ENCODE measurements around the gene ATXN8OS.

The ATXN8OS gene

DNA sequence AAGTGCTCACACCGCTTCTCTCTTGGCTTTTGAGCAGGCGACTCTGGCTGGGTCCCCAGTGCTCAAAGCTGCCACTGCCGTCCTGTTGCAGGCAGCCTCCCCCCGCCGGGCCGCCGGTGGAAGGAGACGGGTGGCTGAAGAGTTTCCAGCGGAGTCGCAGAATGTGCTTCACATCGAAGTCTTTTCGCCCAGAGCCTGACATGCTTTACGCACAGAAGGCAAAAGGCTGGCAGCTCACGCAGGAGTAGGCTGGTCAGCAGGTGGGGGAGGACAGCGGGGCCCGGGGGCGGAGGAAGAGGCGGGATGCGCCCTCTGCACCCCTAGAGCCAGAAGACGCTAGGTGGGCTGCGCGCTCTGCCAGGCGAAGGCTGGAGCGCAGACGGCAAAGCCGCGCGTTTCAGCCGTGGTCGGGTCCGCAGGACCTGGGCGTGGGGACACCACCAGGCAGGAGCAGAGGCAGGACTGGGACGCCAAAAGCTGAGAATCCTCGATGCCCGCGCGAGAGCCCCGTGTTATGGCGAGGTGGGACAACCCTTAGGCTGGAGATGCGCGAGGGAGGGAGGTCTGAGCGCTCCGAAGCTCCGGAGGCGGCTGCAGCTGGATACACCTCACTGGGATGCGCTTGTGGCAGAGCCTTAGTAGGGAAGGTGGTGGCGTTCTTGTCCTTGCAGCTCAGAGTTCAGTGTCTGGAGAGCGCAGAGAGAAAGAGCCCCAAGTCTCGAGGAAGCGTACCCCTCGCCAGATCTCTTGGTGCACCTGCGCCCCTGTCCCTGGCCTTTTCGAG is at the start of gene ATXN8OS:
ATXN8OS (plus strand) TSS at position 329 of the 784 bp plus-strand sequence.
- Histone ChIP-seq H4K20me1 (ENCODE audit: insufficient read depth) (no peaks in the 10 kb centered on the region), H2AFZ (ENCODE audit: low read depth) (no peak within 1 kb of the TSS), H3K9ac (no peak within 1 kb of the TSS), H3K4me2 (no peak within 1 kb of the TSS), H3K27me3 (ENCODE audit: insufficient read depth, low read depth) (no peaks in the 10 kb centered on the region), H3K27ac (no peak within 1 kb of the TSS), H3K4me1 (ENCODE audit: low read depth, poor library complexity, severe bottlenecking) (no peaks in the 10 kb centered on the region), H3K36me3 (ENCODE audit: insufficient read depth) (no peaks in the 10 kb centered on the region), H3K4me3 (IDR thresholded peaks at IDR 0.05; ENCODE audit: insufficient read depth, low read depth, low read length) (no peak within 1 kb of the TSS), H3K79me2 (ENCODE audit: insufficient read depth, low read depth) (no peaks in the 10 kb centered on the region)
- TF ChIP-seq CTCF (conservative IDR thresholded peaks at IDR 0.05; ENCODE audit: low read depth, low read length) = no peak

GRCh38 chr13:70080012-70080411 is 27.6 kb upstream of the ATXN8OS start:
- Histone ChIP-seq H3K27me3 (ENCODE audit: insufficient read depth, low read depth) (no peaks in the 10 kb centered on the region), H2AFZ (ENCODE audit: low read depth) (no peak overlapping the region), H3K4me2 (no peak overlapping the region), H3K4me1 (ENCODE audit: low read depth, poor library complexity, severe bottlenecking) (no peaks in the 10 kb centered on the region), H3K4me3 (IDR thresholded peaks at IDR 0.05; ENCODE audit: insufficient read depth, low read depth, low read length) (no peak overlapping the region), H3K79me2 (ENCODE audit: insufficient read depth, low read depth) (no peaks in the 10 kb centered on the region), H4K20me1 (ENCODE audit: insufficient read depth) (no peaks in the 10 kb centered on the region), H3K27ac (no peak overlapping the region), H3K36me3 (ENCODE audit: insufficient read depth) (no peaks in the 10 kb centered on the region), H3K9ac (no peak overlapping the region)
- no peak for TF ChIP-seq CTCF (conservative IDR thresholded peaks at IDR 0.05; ENCODE audit: low read depth, low read length)

DNA sequence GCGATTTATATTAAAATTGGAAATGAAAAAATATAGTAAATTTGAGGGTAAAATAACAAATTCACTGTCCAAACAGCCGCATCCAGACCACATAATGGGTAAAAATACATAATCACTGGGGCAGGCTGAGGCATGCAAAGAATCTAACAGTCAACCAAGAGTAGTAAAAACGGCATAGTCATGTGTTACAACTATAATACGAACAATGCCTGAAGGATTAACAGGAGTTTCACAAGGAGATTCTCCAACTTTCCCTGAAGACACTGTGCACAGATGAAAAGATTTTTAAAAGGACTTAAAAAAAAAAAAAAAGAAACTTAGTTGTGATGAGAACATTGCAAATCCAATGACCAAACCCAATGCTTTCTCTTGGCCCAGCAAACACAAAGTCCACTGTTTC is 20.4 kb upstream of the ATXN8OS start:
- no peak overlapping the region for H3K9ac ChIP-seq
- no peak overlapping the region for H2AFZ ChIP-seq (ENCODE audit: low read depth)
- no peaks in the 10 kb centered on the region for H4K20me1 ChIP-seq (ENCODE audit: insufficient read depth)
- H3K4me3 ChIP-seq (IDR thresholded peaks at IDR 0.05; ENCODE audit: insufficient read depth, low read depth, low read length) = no peak overlapping the region
- H3K4me1 ChIP-seq (ENCODE audit: low read depth, poor library complexity, severe bottlenecking) = no peaks in the 10 kb centered on the region
- no peak overlapping the region for H3K4me2 ChIP-seq
- no peaks in the 10 kb centered on the region for H3K79me2 ChIP-seq (ENCODE audit: insufficient read depth, low read depth)
- no peak for TF ChIP-seq CTCF (conservative IDR thresholded peaks at IDR 0.05; ENCODE audit: low read depth, low read length)
- H3K36me3 ChIP-seq (ENCODE audit: insufficient read depth) = no peaks in the 10 kb centered on the region
- H3K27ac ChIP-seq = no peak overlapping the region
- H3K27me3 ChIP-seq (ENCODE audit: insufficient read depth, low read depth) = no peaks in the 10 kb centered on the region

DNA sequence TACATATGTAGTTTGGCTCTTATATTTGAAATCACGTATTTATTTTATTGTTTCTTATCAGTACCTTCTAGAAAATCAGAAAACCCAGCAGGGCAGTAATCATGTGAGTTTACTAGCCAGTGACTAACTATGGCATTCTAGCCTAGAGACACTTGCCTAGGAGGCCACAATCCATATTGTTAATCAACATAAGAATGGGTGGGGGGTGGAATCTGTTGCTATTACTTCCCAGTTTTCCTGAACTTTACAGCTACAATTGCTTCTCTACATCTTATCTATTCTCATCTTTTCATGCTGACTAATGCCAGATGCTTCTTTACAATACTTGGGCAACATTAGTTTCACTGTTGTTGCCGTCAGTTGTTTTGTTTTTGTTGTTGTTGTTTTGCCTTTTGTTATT is 18.7 kb upstream of the ATXN8OS start:
- Histone ChIP-seq H3K9ac (no peak overlapping the region), H3K36me3 (ENCODE audit: insufficient read depth) (no peaks in the 10 kb centered on the region), H3K4me2 (no peak overlapping the region), H3K4me1 (ENCODE audit: low read depth, poor library complexity, severe bottlenecking) (no peaks in the 10 kb centered on the region), H4K20me1 (ENCODE audit: insufficient read depth) (no peaks in the 10 kb centered on the region), H3K4me3 (IDR thresholded peaks at IDR 0.05; ENCODE audit: insufficient read depth, low read depth, low read length) (no peak overlapping the region), H3K27me3 (ENCODE audit: insufficient read depth, low read depth) (no peaks in the 10 kb centered on the region), H2AFZ (ENCODE audit: low read depth) (no peak overlapping the region), H3K27ac (no peak overlapping the region), H3K79me2 (ENCODE audit: insufficient read depth, low read depth) (no peaks in the 10 kb centered on the region)
- no peak for TF ChIP-seq CTCF (conservative IDR thresholded peaks at IDR 0.05; ENCODE audit: low read depth, low read length)

Measured in KMS-11 (cell line).